Heart right ventricle (tissue), 16 donors: ENCODE measurements around the gene COL8A1. TPM values are rescaled to one million over a fixed set of nuclear protein-coding genes. Genes with fewer than 3 reads are reported as not detected.

Source experiments
- ATAC-seq, 8 donors: fragments of 200-7000 bp; cut with Tn5 transposase; one replicate each; pipeline ENCODE4 v1.9.1; 2020; ENCODE audit warnings: mild to moderate bottlenecking in 8 of 8, moderate library complexity in 8 of 8, moderate number of reproducible peaks in 1 of 8
- DNase-seq, 2 donors: peaks; one replicate each; pipeline ENCODE4 v3.0.0-alpha.2; 2020
- H3K27ac ChIP-seq, 10 donors: fragments of 200-600 bp; sonication (generic) in 2 of 10; one replicate each; pipeline versions ENCODE4 v1.5.0 to v1.8.0; 2020 to 2022; ENCODE audit warnings: mild to moderate bottlenecking in 3 of 10
- H3K27me3 ChIP-seq, 7 donors: fragments of 200-600 bp; one replicate each; pipeline ENCODE4 v1.8.0; 2021 to 2022; ENCODE audit warnings: mild to moderate bottlenecking in 2 of 7
- H3K36me3 ChIP-seq, 9 donors: fragments of 200-600 bp; sonication (generic) in 1 of 9; one replicate each; pipeline versions ENCODE4 v1.5.0 to v1.8.0; 2020 to 2022; ENCODE audit warnings: mild to moderate bottlenecking in 2 of 9
- H3K4me1 ChIP-seq, 9 donors: fragments of 200-600 bp; sonication (generic) in 1 of 9; one replicate each; pipeline versions ENCODE4 v1.5.0 to v1.8.0; 2020 to 2022; ENCODE audit warnings: mild to moderate bottlenecking in 4 of 9
- H3K4me3 ChIP-seq, 10 donors: fragments of 200-600 bp; sonication (generic) in 2 of 10; one replicate each; pipeline versions ENCODE4 v1.5.0 to v1.8.0; 2020 to 2022; ENCODE audit warnings: mild to moderate bottlenecking in 7 of 10, moderate library complexity in 2 of 10
- H3K9me3 ChIP-seq, 11 donors: fragments of 200-600 bp in 10 of 11; sonication (generic) in 2 of 11; one replicate each; pipeline versions ENCODE4 v1.5.0 to v1.8.0; 2013 to 2022; ENCODE audit warnings: mild to moderate bottlenecking in 2 of 11, control low read depth in 1 of 11, moderate library complexity in 1 of 11
- WGBS, 2 donors: extraction: QIAGEN DNeasy Blood & Tissue Kit; methylation state at CpG; one replicate each; pipeline ENCODE4 v1.1.7; 2013; ENCODE audit warnings: inconsistent platforms in 1 of 2; 5-methylcytosine and 5-hydroxymethylcytosine counted together
- intact Hi-C, 10 donors: fragments of 100-400 bp; cut with DNase I; formaldehyde crosslinking; loops; one replicate each; pipeline versions ENCODE4 v1.11.1 to v1.14.2; 2022
- polyA plus RNA-seq, 2 donors: library from polyadenylated mRNA; stranded (reverse); fragments of 200-250 nt; gene quantifications; one replicate each; pipeline ENCODE4 v1.2.3, GENCODE V29; 2013
- total RNA-seq, 10 donors: library from RNA; stranded (reverse); fragmentation: NEBNext Ultra II Directional in 3 of 10; extraction: Animal tissue kit (Norgen Biotek cat#: 25700) in 3 of 10; gene quantifications; one replicate each; pipeline versions ENCODE4 v1.2.1 to v1.2.4, GENCODE V29; 2021 to 2023
- TF ChIP-seq, protein P1 (sequence below), 9 donors: fragments of 200-600 bp; sonication (generic) in 2 of 9; IDR thresholded peaks; one replicate each; pipeline versions ENCODE4 v1.5.0 to v1.8.0; 2021 to 2022; ENCODE audit warnings: antibody characterized with exemption in 9 of 9, mild to moderate bottlenecking in 5 of 9, moderate library complexity in 1 of 9
- donor health status: Arrhythmogenic right ventricular cardiomyopathy.
- donor health status: ischemic (EF 13 %, LVEDD 7.1; RV severe dilation, severe dysfunction).
- donor health status: healthy with polysubstance abuse.
- donor health status: DM: no; HTN: yes; CAD: no.
- donor health status: DM: no; HTN: no; CAD: no.
- donor health status: ischemic (EF 25% LVEDD 6.9; RV normal size, moderate dysfunction).
- donor health status: ischemic (EF 25% LVEDD 5.7; RV mildly dilated, moderate dysfunction).
- donor health status: healthy.
- donor health status: DM: yes; HTN: yes; CAD: no.
- donor health status: Ischemic cardiomyopathy.
- donor health status: ischemic (EF 35%, LVEDD 5.7; RV mildly dilated, moderate dysfunction).
- donor health status: nonischemic (EF 11% LVEDD 7.7; RV severe dilation, severe dysfunction).
- donor health status: DM: yes; HTN: yes; CAD: no.
- donor health status: PGD.
- donor health status: ischemic (EF 29% LVEDD 5.4; RV normal size, mild dysfunction).
- donor health status: nonischemic (EF 23%, LVEDD 6.1; RV moderate dilation, normal function).

The COL8A1 gene
- total and polyA plus RNA-seq, 12 donors: 7.5 to 32.2 (median 14.5) TPM

DNA sequence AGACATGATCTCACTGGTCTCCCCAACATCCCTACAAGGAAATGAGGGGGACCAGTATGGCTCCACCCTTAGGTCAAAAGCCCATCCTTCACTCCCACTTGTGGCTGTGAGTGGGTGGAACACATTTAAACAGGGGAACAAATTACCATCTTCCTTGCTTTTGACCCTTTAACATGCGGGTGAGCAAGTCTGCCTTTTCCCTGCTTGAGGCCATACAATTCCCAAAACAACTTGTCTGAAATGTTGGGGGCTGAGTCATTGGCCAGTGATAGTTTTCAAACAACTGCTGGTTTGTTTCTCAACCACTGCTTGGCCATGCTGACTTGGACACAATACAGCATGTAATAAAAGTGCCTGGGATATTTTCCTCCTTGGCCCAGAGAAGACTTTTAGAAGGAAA, 39.6 kb downstream of the COL8A1 start:
- Histone ChIP-seq H3K27ac (peak overlapping the region in 9 of 10 donors; percentile 3 to 74 (median 59)), H3K36me3 (no peaks in the 10 kb centered on the region), H3K9me3 (no peaks in the 10 kb centered on the region), H3K4me3 (no peak overlapping the region), H3K4me1 (peaks cover 0 to 19% (median 4%) of the 10 kb centered on the region in 9 donors), H3K27me3 (no peaks in the 10 kb centered on the region)
- peak; percentile 73 to 92 (median 81) for ATAC-seq
- 82% methylated on average over 1 of the region's 1 CpG for WGBS, 2 donors
- TF ChIP-seq, protein P1, sequence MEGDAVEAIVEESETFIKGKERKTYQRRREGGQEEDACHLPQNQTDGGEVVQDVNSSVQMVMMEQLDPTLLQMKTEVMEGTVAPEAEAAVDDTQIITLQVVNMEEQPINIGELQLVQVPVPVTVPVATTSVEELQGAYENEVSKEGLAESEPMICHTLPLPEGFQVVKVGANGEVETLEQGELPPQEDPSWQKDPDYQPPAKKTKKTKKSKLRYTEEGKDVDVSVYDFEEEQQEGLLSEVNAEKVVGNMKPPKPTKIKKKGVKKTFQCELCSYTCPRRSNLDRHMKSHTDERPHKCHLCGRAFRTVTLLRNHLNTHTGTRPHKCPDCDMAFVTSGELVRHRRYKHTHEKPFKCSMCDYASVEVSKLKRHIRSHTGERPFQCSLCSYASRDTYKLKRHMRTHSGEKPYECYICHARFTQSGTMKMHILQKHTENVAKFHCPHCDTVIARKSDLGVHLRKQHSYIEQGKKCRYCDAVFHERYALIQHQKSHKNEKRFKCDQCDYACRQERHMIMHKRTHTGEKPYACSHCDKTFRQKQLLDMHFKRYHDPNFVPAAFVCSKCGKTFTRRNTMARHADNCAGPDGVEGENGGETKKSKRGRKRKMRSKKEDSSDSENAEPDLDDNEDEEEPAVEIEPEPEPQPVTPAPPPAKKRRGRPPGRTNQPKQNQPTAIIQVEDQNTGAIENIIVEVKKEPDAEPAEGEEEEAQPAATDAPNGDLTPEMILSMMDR (IDR thresholded peaks at IDR 0.05): no peak
- peak in 1 of 2 donors; percentile 28 for DNase-seq
- intact Hi-C loops: loop anchor here in 1 of 10 donors (10.0 kb wide), 1 partner anchor 133 kb away; no protein-coding TSS in a partner anchor

GRCh38 chr3:99678896-99679295, 40.5 kb downstream of the COL8A1 start:
- 58 to 63% methylated on average over 2 of the region's 2 CpGs for WGBS, 2 donors
- peaks cover 0 to 17% (median 4%) of the 10 kb centered on the region in 9 donors for H3K4me1 ChIP-seq

DNA sequence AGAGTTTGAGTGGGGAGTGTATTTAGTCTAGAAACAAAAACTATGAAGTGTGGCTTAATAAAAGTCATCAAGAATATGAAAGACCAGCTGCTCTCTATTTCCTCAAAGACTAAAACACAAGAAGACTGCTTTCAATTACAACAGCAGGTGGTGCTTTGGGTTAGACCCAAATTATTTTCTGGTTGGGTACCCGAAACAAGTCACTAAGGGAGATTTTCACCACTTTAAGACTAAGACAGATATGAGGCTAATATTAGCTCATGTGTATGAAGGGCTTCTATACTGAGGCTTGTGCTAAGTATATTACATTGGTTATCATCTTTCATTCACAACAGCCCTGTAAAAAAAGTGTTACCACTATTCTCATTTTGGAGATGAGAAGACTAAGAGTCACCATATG, 43.1 kb downstream of the COL8A1 start:
- Histone ChIP-seq H3K4me1 (peaks cover 0 to 12% (median 0%) of the 10 kb centered on the region in 9 donors), H3K36me3 (no peaks in the 10 kb centered on the region), H3K9me3 (no peaks in the 10 kb centered on the region), H3K27ac (peak overlapping the region in 5 of 10 donors; percentile 13 to 62 (median 42)), H3K4me3 (no peak overlapping the region), H3K27me3 (peaks cover 0 to 3% (median 0%) of the 10 kb centered on the region in 7 donors)
- TF ChIP-seq, protein P1 (IDR thresholded peaks at IDR 0.05): no peak
- intact Hi-C loops: loop anchor here in 2 of 10 donors (10.0 kb wide), 1 partner anchor 187 kb away; no protein-coding TSS in a partner anchor
- 21 to 45% methylated on average over 1 of the region's 1 CpG for WGBS, 2 donors
- DNase-seq (no peak), ATAC-seq (peak in 2 of 8 donors; percentile 10 to 46)

More at GRCh38 chr3:99678896-99679295, 40.5 kb downstream of the COL8A1 start:
- Histone ChIP-seq H3K9me3 (no peaks in the 10 kb centered on the region), H3K27me3 (no peaks in the 10 kb centered on the region), H3K27ac (peak overlapping the region in 6 of 10 donors; percentile 39 to 74 (median 56)), H3K36me3 (no peaks in the 10 kb centered on the region), H3K4me3 (no peak overlapping the region)
- TF ChIP-seq, protein P1 (IDR thresholded peaks at IDR 0.05): no peak
- ATAC-seq (peak in 4 of 8 donors; percentile 13 to 39 (median 26)), DNase-seq (no peak)
- intact Hi-C loops: loop anchor here in 1 of 10 donors (10.0 kb wide), 1 partner anchor 134 kb away; no protein-coding TSS in a partner anchor

DNA sequence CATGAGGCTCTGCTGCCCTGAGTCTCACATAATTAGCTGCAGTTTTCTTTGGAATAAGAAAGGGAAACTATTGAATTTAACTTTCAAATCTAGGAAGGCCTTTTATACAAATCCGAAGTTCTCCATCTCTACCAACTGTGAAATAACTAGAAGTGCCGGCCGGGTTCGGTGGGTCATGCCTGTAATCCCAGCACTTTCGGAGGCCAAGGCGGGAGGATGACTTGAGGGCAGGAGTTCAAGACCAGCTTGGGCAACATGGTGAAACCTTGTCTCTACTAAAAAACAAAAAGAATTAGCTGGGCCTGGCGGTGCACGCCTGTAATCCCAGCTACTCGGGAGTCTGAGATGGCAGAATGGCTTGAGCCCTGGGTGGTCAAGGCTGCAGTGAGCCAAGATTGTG, 43.6 kb downstream of the COL8A1 start:
- no peak for DNase-seq
- TF ChIP-seq, protein P1 (IDR thresholded peaks at IDR 0.05): no peak
- ATAC-seq: no peak
- no peak overlapping the region for H3K4me3 ChIP-seq
- no peaks in the 10 kb centered on the region for H3K36me3 ChIP-seq
- peak overlapping the region in 5 of 10 donors; percentile 13 to 62 (median 35) for H3K27ac ChIP-seq
- 93 to 94% methylated on average over 9 of the region's 9 CpGs for WGBS, 2 donors
- H3K4me1 ChIP-seq: peaks cover 0 to 12% (median 0%) of the 10 kb centered on the region in 9 donors
- H3K27me3 ChIP-seq: peaks cover 0 to 3% (median 0%) of the 10 kb centered on the region in 7 donors
- no peaks in the 10 kb centered on the region for H3K9me3 ChIP-seq
- intact Hi-C loops: loop anchor here in 2 of 10 donors (10.0 kb wide), 1 partner anchor 187 kb away; no protein-coding TSS in a partner anchor
